HG03175 (cell line): ENCODE measurements around the gene PHTF1.

Experiments used
- ATAC-seq: cut with Tn5 transposase; IDR thresholded peaks from one replicate; pipeline ENCODE4 v1.9.1; 2021; ENCODE audit warnings: mild to moderate bottlenecking, moderate library complexity; ENCODE audit not compliant: unreplicated experiment

Gene PHTF1

DNA sequence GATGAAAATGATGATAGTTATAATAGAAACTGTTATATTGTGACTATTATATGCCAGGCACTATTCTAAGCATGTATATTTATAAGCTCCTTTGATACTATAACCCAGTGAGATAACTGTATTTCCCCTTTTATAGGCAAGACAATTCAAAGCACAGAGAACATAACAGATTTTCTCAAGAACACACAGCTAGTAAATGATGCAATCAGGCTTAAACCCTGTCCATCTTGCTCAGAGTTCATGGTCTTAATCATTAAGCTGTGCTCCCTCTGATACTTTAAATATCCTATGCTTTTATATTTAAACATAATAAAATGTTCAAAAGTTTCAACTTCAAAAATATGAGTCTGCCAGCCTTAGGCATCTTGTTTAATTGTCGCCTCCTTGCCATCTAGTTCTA is 88.6 kb downstream of the PHTF1 start:
- ATAC-seq, result no peak

- ATAC-seq, result no peak
Observed at GRCh38 chr1:113669988-113670387, 89.3 kb downstream of the PHTF1 start.

GRCh38 chr1:113666126-113666525 is 93.2 kb downstream of the PHTF1 start:
- ATAC-seq, result no peak

DNA sequence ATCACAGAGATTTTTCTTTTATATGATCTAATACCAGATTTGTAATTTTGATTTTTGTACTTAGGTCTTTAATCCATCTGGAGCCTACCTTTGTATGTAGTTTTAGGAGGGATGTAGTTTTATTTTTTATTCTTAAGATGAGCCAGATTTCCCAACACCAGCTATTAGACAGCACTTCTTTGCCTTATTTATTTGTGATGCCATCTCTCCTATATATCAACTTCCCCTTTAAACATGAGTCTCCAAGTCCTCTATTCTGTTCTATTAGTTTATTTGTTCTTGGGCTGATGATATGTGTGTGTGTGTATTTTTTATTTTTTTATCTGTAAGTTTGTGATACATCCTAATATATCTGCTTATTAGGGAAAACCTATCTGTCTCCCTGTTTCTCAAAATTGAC is 94.2 kb downstream of the PHTF1 start:
- ATAC-seq, result no peak

DNA sequence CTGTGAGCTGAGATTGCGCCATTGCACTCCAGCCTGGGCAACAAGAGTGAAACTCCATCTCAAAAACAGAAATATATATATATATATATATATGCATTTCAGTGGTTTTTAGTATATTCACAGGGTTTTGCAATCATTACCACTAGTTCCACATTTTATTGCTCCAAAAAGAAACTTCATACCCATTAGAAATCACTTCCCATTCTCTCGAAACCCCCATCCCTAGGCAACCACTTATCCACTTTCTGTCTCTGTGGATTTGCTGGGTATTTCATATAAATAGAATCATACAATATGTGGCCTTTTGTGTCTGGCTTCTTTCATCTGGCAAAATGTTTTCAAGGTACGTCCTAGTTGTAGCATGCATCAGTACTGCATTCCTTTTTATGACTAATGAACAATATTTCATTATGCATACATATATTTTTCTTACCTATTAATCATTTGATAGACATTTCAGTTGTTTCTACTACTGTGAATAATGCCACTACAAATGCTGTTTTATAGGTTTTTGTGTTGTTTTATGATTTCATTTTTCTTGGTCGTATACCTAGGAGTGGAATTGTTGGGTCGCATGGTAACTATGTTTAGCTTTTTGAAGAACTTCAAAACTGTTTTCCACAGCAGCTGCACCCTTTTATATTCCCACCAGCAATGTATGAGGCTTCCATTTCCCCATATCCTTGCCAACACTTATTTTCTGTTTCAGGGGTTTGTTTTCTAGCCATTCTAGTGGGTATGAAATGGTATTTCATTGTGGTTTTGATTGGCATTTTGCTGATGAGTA is 95.9 kb downstream of the PHTF1 start:
- no peak for ATAC-seq

DNA sequence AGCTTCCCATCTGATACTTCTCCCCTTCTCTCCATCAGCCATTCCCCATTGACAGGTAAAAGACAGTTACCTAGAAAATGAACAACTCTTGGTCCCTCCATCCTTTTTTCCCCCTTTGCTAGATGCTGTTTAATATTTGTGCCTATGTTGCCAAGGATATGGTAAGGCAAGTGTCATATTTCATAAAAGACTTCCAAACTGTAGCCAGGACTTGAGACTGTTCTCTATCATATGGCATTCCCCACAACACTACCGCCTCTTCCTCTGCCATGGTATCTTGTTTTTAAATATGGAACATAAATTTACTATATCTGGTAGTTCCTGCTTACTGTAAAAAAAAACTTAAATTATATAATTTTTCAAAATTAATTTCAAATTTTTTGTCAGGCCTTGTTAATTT is 97.2 kb downstream of the PHTF1 start:
- no peak for ATAC-seq

DNA sequence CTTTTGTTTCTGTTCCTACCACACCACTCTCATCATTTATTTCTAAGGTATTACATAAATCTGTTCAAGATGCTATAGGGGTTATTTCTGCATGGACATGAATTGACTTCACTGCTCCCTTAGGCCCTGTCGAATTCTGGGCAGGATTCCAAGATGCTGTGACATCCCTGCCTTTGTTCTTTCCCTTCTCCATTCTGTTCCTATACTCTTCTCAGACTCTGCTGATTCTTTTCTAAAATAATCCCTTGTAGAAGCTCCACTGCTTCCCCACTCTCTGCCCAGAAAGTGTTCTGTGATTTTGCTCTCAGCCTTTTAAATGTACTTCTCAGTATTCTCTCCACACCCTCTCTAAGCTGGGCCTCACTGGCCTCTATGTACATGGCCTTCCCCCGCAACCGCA is 99.2 kb downstream of the PHTF1 start:
- no peak for ATAC-seq

GRCh38 chr1:113659556-113659955 is 99.7 kb downstream of the PHTF1 start:
- no peak for ATAC-seq

- no peak for ATAC-seq
Observed at GRCh38 chr1:113659035-113659434, 100.3 kb downstream of the PHTF1 start.

GRCh38 chr1:113657556-113658063 is 101.7 kb downstream of the PHTF1 start:
- no peak for ATAC-seq

- no peak for ATAC-seq
Observed at GRCh38 chr1:113657126-113657525, 102.2 kb downstream of the PHTF1 start.

GRCh38 chr1:113654883-113655282 is 104.4 kb downstream of the PHTF1 start:
- ATAC-seq, result no peak

GRCh38 chr1:113653741-113654140 is 105.5 kb downstream of the PHTF1 start:
- ATAC-seq, result no peak

DNA sequence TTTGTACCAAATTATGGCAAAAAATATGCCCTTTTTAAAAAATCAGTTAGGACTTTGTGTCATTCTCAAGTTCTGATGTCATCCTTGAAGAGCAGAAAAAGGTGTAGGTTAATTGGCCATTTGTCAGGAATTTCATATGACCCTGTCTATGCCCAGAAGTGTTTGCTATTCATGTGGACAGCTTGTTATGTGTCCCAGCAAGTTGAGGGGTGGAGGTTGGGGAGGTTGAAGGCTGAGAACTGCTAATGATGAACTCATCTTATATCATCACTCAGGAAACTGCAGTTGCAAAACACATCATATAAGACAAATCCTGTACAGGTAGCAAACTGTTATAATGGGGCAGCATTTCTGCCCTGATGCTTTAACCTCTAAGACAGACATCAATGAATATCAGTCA is 106.5 kb downstream of the PHTF1 start:
- ATAC-seq, result no peak

DNA sequence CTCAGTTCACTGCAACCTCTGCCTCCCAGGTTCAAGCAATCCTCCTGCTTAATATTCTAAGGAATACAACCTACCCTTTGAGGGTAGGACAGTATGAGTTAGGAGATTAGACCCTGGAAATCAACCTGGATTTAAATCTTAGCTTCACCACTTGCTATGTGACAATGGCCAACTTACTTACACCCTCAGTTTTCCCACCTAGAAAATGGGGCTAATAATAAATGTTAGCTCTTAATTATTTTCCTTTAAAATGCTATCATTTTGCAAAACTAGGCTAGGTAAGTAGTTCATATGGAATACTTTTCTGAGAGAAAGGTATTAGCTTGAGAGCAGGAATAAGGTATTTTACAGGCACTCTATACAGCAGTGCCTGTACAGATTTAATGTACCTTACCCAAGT is 110.8 kb downstream of the PHTF1 start:
- ATAC-seq, result no peak

GRCh38 chr1:113647164-113647563 is 112.1 kb downstream of the PHTF1 start:
- no peak for ATAC-seq
